ENCODE results near the gene MAST2. TPM values are rescaled to one million over a fixed set of nuclear protein-coding genes. Genes with fewer than 3 reads are reported as not detected.

MAST2 gene
- total and polyA plus RNA-seq, 5 experiments from 2014 or later, result 0.48 to 8.9 (median 1.7) TPM

GRCh38 chr1:46017876-46018503 is 214.6 kb downstream of the MAST2 start:
- no peaks in the 10 kb centered on the region for H3K27me3 Mint-ChIP-seq
- no peaks in the 10 kb centered on the region for H3K9me3 Mint-ChIP-seq
- no peak overlapping the region for H3K27ac Mint-ChIP-seq
- ATAC-seq (no peak), DNase-seq (no peak)
- no peaks in the 10 kb centered on the region for H3K4me1 Mint-ChIP-seq
- H3K36me3 Mint-ChIP-seq, result peaks cover 0 to 11% (median 0%) of the 10 kb centered on the region in 3 donors
- POLR2A ChIA-PET, result no interaction called here
- no peak overlapping the region for H3K4me3 Mint-ChIP-seq

- no peak for DNase-seq
- H3K9me3 Mint-ChIP-seq, result no peaks in the 10 kb centered on the region
- no peaks in the 10 kb centered on the region for H3K27me3 Mint-ChIP-seq
- H3K36me3 Mint-ChIP-seq, result peaks cover 0 to 12% (median 5%) of the 10 kb centered on the region in 3 donors
- POLR2A ChIA-PET, result no interaction called here
- no peaks in the 10 kb centered on the region for H3K4me1 Mint-ChIP-seq
- no peak overlapping the region for H3K4me3 Mint-ChIP-seq
- no peak overlapping the region for H3K27ac Mint-ChIP-seq
- ATAC-seq, result no peak
These were observed 215.9 kb downstream of the MAST2 start for GRCh38 chr1:46019348-46019747.

- H3K4me1 Mint-ChIP-seq, result no peaks in the 10 kb centered on the region
- H3K27me3 Mint-ChIP-seq, result no peaks in the 10 kb centered on the region
- peaks cover 0 to 10% (median 9%) of the 10 kb centered on the region in 3 donors for H3K36me3 Mint-ChIP-seq
- POLR2A ChIA-PET, result no interaction called here
- DNase-seq (no peak), ATAC-seq (no peak)
- no peak overlapping the region for H3K4me3 Mint-ChIP-seq
- peaks cover 0 to 1% (median 0%) of the 10 kb centered on the region in 9 donors for H3K9me3 Mint-ChIP-seq
- H3K27ac Mint-ChIP-seq, result no peak overlapping the region
These were observed 216.6 kb downstream of the MAST2 start for GRCh38 chr1:46020010-46020409.

- no peaks in the 10 kb centered on the region for H3K4me1 Mint-ChIP-seq
- ATAC-seq, result no peak
- peaks cover 0 to 10% (median 9%) of the 10 kb centered on the region in 3 donors for H3K36me3 Mint-ChIP-seq
- POLR2A ChIA-PET, result no interaction called here
- peaks cover 0 to 1% (median 0%) of the 10 kb centered on the region in 9 donors for H3K9me3 Mint-ChIP-seq
- no peak overlapping the region for H3K27ac Mint-ChIP-seq
- H3K4me3 Mint-ChIP-seq, result no peak overlapping the region
- H3K27me3 Mint-ChIP-seq, result no peaks in the 10 kb centered on the region
- no peak for DNase-seq
These were observed 217.9 kb downstream of the MAST2 start for GRCh38 chr1:46021046-46021996.

GRCh38 chr1:46026531-46026930 is 223.1 kb downstream of the MAST2 start:
- H3K4me1 Mint-ChIP-seq, result no peaks in the 10 kb centered on the region
- POLR2A ChIA-PET, result no interaction called here
- H3K27me3 Mint-ChIP-seq, result no peaks in the 10 kb centered on the region
- H3K36me3 Mint-ChIP-seq, result peaks cover 0 to 10% (median 9%) of the 10 kb centered on the region in 3 donors
- H3K27ac Mint-ChIP-seq, result no peak overlapping the region
- ATAC-seq (no peak), DNase-seq (no peak)
- H3K9me3 Mint-ChIP-seq, result peaks cover 0 to 1% (median 0%) of the 10 kb centered on the region in 9 donors
- no peak overlapping the region for H3K4me3 Mint-ChIP-seq

- POLR2A ChIA-PET, result no interaction called here
- peaks cover 0 to 1% (median 0%) of the 10 kb centered on the region in 9 donors for H3K9me3 Mint-ChIP-seq
- ATAC-seq (no peak), DNase-seq (no peak)
- H3K4me3 Mint-ChIP-seq, result no peak overlapping the region
- H3K27me3 Mint-ChIP-seq, result no peaks in the 10 kb centered on the region
- H3K36me3 Mint-ChIP-seq, result peaks cover 0 to 9% (median 4%) of the 10 kb centered on the region in 3 donors
- no peaks in the 10 kb centered on the region for H3K4me1 Mint-ChIP-seq
- no peak overlapping the region for H3K27ac Mint-ChIP-seq
These were observed 224.6 kb downstream of the MAST2 start for GRCh38 chr1:46027788-46028573.

- POLR2A ChIA-PET, result no interaction called here
- H3K36me3 Mint-ChIP-seq, result no peaks in the 10 kb centered on the region
- peak overlapping the region in 1 of 10 donors; percentile 34 for H3K27ac Mint-ChIP-seq
- no peak overlapping the region for H3K4me3 Mint-ChIP-seq
- DNase-seq (no peak), ATAC-seq (no peak)
- no peaks in the 10 kb centered on the region for H3K9me3 Mint-ChIP-seq
- no peaks in the 10 kb centered on the region for H3K4me1 Mint-ChIP-seq
- no peaks in the 10 kb centered on the region for H3K27me3 Mint-ChIP-seq
These were observed 226.9 kb downstream of the MAST2 start for GRCh38 chr1:46030074-46030870.

GRCh38 chr1:46030876-46031660 is 227.7 kb downstream of the MAST2 start:
- ATAC-seq, result no peak

GRCh38 chr1:46034601-46035516 is 231.4 kb downstream of the MAST2 start:
- Mint-ChIP-seq H3K9me3 (no peaks in the 10 kb centered on the region), H3K4me3 (no peak overlapping the region), H3K27ac (peak overlapping the region in 1 of 10 donors; percentile 17), H3K27me3 (no peaks in the 10 kb centered on the region), H3K4me1 (no peaks in the 10 kb centered on the region), H3K36me3 (no peaks in the 10 kb centered on the region)
- no peak for DNase-seq
- POLR2A ChIA-PET, result no interaction called here
- no peak for ATAC-seq

More at GRCh38 chr1:46030876-46031660, 227.7 kb downstream of the MAST2 start:
- Mint-ChIP-seq H3K27me3 (no peaks in the 10 kb centered on the region), H3K9me3 (no peaks in the 10 kb centered on the region), H3K4me3 (no peak overlapping the region), H3K27ac (peak overlapping the region in 1 of 10 donors; percentile 34), H3K36me3 (no peaks in the 10 kb centered on the region), H3K4me1 (no peaks in the 10 kb centered on the region)
- POLR2A ChIA-PET, result no interaction called here
- DNase-seq, result no peak

- Mint-ChIP-seq H3K4me3 (no peak overlapping the region), H3K4me1 (peaks cover 0 to 5% (median 0%) of the 10 kb centered on the region in 4 donors), H3K27me3 (no peaks in the 10 kb centered on the region)
These were observed 233.8 kb downstream of the MAST2 start for GRCh38 chr1:46036894-46037839.

More at GRCh38 chr1:46036894-46037839, 233.8 kb downstream of the MAST2 start:
- POLR2A ChIA-PET, result no interaction called here
- Mint-ChIP-seq H3K36me3 (no peaks in the 10 kb centered on the region), H3K27ac (no peak overlapping the region), H3K9me3 (no peaks in the 10 kb centered on the region)
- DNase-seq (peak; percentile 62 to 89 (median 81)), ATAC-seq (peak; percentile 72 to 91)

All from naive thymus-derived CD8-positive, alpha-beta T cell (primary cell).